Activated CD8-positive, alpha-beta memory T cell treated with anti-CD3 and anti-CD28 coated beads, Interleukin-2, amount 50 U/mL, for 48 hours (primary cell): ENCODE results near the gene DENND1A.
"Not testable (repeated sequence)": the region's sequence is repeated elsewhere in the genome, so short reads cannot be mapped to it uniquely, and the experiment has no call there.

Experiments
- DNase-seq: peaks from one replicate; pipeline ENCODE4 v3.0.0-alpha.2; 2020

DENND1A gene, protein sequence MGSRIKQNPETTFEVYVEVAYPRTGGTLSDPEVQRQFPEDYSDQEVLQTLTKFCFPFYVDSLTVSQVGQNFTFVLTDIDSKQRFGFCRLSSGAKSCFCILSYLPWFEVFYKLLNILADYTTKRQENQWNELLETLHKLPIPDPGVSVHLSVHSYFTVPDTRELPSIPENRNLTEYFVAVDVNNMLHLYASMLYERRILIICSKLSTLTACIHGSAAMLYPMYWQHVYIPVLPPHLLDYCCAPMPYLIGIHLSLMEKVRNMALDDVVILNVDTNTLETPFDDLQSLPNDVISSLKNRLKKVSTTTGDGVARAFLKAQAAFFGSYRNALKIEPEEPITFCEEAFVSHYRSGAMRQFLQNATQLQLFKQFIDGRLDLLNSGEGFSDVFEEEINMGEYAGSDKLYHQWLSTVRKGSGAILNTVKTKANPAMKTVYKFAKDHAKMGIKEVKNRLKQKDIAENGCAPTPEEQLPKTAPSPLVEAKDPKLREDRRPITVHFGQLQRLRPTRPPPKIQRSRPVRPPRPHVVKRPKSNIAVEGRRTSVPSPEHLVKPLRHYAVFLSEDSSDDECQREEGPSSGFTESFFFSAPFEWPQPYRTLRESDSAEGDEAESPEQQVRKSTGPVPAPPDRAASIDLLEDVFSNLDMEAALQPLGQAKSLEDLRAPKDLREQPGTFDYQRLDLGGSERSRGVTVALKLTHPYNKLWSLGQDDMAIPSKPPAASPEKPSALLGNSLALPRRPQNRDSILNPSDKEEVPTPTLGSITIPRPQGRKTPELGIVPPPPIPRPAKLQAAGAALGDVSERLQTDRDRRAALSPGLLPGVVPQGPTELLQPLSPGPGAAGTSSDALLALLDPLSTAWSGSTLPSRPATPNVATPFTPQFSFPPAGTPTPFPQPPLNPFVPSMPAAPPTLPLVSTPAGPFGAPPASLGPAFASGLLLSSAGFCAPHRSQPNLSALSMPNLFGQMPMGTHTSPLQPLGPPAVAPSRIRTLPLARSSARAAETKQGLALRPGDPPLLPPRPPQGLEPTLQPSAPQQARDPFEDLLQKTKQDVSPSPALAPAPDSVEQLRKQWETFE

DNA sequence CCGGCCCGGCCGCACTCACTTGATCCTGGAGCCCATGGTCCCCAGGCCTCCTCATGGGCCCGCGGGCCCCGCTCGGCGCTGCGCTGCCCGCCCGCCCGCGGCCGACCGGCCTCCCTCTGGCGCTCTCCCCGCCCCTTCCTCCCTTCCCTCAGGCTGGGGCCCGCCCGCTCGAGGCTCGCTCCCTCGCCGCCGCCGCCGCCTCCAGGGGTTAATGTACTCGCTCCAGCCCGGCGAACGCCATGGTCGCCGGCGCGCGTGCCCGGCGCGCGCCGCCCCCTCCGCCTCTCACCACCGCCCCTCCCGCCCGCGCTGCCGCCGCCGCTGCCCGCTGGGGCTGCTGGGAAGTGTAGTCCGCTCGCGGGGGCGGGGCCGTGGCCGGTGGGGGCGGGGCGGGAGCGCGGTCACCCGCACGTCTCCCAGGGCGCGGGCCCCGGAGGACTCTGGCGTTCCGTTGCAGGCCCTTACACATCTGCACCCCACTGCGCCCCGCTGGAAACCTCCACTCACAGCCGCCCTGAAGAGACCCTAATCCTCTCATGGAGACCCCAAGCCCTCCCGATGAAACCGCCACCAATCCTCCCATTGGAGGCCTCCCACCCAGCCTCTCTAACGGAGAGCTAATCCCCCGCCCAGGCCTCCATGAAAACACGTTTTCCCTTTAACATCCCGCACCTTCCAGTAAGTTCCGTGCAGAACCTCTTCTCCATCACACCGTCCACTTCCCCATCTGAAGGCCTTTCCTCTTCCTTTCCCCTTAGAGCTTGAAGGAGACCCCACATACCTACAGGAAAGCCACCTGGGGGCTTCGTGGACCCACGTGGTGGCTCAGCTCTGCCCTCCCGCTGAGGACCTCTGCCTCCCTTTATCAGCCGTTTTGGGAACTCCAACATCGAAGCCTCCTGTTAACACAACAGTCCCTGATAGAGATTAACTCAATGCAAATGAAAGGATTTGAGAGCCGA, at the start of gene DENND1A:
DENND1A (minus strand) TSS at position 257 of the 962 bp plus-strand sequence; CDS start at position 36, 221 bp downstream.
- DNase-seq: peak; percentile 95

DNA sequence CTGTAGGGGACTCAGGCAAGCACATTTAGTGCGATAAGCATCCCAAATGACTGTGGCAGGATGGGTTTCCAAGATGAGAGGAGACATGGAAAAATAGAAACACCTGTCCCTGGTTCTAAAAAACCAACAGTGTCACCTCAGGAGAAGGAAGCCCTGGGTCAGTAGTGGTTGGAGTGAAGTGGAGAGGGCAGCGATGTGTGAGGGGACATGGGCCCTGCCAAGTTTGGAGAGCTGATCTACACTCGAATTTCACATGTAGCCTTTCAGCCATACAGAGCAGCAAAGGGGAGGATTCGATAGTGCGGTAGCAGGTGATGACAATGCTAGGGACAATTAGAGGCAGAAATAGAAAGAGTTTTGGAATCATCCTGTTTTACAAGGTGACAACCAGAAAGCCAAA, 49.1 kb upstream of the DENND1A start:
- no peak for DNase-seq

DNA sequence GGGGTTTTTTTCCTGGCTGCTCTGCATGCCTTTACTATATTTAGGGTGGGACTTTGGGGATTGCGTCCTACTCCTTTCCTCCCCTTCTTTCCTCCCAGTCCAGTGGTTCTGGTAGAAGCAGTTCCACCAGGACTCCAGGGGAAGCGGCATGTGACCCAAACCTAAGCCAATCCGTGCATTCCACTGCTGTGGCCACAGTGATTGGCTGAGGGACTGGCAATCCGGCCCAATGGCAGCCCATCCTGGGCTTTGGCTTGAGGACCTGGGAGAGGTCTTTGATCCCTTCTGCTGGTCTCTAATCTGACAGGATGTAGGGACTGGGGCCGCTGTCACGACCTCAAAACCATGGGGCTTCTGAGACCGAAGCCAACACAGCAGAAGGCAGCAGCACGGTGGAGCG, 46.7 kb upstream of the DENND1A start:
- not testable (repeated sequence) for DNase-seq

DNA sequence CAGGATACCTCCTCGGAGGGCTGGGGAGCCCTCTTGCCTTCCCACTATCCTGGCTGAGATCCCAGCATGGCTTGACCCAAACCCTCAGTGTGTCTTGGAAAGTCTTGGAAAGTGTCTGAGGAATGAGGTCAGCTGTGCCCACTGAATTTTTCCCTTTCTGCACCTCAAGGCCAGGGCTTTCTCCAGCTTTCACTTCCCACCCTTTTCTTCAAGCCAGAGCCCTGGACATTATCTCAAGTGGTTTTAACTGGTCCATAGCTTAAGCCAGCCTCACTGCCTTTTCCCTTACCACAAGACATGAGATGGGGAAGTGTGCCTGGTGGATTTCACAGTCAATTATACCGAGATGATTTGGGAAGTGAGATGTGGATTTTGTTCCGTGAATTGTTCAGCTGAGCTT, 45.9 kb upstream of the DENND1A start:
- no peak for DNase-seq

DNA sequence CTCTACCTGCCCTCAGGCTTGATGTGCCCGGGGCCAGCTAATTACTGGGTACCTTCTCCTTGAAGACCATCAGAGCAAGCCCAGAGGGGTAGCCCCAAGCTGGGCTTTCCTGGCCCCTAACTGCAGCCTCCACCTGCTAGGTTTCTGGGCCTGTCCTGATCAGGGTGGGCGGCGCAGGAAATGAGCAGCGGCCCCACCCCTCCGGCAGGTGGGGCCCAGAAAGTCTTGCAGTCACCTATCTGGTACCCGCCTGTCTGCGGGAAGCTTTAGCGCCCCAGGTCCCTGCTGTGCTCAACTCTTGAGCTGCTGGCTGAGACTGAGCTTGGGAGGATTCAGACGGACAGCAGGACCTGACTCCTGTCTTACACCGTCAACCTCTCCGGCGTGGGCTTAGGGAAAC, 44.5 kb upstream of the DENND1A start:
- DNase-seq: no peak

DNA sequence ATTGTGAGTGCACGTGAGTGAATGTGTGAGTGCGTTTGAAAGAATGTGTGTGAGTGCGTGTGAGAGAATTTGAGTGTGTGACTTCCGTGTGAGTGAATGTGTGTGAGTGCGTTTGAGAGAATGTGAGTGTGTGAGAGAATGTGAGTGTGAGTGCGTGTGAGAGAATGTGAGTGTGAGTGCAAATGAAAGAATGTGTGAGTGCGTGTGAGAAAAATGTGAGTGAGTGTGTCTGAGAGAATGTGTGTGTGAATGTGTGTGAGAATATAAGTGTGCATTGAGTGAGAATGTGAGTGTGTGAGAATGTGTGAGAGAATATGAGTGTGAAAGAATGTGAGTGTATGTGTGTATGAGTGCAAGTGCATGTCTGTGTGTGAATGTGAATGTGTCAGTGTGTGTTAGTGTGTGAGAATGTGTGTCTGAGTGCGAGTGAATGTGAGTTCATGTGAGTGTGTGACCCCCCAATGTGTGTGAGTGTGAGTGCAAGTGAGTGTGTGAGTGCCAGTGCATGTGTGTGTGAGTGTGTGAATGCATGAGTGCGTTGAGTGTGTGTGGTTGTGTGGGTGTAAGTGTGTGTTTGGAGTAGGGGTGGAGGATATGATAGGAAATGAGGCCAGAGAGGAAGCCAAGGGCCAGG, 43.8 kb upstream of the DENND1A start:
- DNase-seq: no peak

DNA sequence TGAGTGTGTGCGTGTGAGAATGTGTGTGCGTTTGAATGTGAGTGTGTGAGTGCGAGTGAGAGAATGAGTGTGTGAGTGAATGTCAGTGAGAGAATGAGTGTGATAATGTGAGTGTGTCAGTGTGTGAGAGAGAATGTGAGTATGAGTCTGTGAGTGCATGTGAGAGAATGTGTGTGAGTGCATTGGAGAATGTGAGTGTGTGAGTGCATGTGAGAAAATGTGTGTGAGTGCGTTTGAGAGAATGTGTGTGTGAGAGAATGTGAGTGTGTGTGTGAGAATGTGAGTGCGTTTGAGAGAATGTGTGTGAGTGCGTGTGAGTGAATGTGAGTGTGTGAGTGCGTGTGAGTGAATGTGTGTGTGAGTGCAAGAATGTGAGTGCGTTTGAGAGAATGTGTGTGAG, 42.7 kb upstream of the DENND1A start:
- no peak for DNase-seq

DNA sequence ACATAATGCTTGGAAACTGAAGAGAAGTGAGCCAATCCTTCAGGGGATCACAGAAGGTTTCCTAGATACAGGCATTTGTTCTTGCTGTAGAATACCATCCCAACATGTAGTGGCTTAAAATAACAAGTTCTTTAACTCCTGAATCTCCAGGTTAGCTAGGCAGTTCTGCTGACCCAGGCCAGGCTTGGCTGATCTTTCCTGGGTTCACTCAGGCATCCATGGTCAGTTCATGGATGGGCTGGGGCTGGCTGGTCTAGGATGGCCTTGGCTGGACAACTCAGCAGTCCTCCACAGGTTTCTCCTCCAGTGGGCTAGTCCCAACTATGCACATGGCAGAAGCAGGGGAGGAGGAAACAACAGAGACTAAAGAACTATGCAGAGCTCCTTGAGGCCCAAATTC, 37.4 kb upstream of the DENND1A start:
- DNase-seq: no peak

DNA sequence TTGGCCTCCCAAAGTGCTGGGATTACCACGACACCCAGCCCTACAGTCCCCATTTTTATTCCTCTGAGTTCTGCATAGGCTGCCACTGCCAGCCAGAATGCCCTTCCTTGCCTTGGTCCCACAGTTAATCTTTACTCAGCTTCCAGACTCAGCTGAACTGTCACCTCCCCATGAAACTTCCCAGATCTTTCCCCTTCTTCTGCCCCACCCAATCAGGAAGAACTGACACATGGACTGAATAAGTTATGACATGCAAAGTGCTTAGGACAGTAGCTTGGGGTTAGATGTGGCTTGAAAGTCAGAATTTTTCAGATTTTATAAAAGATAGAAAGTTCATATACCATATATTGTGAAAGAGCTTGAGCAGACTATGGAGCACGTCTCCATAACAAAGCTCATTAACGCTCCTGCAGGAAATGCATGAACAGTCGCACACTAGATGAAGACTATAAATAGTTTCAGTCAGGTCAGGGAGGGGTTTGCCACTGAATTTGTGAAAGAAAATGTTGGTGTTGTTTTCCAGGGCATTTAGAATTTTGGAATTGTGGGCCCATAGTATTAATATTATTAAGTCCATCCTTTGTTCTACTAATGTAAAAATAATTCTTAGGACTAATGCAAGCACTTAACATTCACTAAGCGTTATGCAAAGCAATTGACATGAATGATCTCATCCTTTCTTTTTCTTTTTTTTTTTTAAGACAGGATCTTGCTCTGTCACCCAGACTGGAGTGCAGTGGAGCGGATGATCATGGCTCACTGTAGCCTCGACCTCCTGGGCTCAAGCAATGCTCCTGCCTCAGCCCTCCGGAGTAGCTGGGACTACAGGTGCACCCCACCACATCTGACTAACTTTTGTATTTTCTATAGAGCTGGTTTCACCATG, 36.1 kb upstream of the DENND1A start:
- no peak for DNase-seq

DNA sequence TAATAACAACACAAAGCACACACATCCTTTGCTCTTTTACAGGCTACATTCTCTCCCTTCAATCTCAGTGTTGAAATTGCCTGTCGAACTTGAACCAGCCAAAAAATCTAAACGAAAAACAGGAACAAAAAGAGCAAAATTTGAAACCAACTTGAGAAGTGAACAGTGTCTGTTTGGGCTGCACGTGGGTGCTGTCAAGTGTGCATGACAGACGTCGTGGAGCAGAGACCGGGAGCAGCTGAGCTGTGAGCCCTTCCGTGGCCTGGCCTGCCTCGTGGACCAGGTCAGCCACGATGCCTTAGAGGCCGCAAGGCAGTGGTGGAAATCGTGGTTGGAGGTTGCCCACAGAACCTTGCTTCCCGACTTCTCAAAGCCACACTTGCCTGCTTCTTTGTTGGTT, 34.8 kb upstream of the DENND1A start:
- no peak for DNase-seq

DNA sequence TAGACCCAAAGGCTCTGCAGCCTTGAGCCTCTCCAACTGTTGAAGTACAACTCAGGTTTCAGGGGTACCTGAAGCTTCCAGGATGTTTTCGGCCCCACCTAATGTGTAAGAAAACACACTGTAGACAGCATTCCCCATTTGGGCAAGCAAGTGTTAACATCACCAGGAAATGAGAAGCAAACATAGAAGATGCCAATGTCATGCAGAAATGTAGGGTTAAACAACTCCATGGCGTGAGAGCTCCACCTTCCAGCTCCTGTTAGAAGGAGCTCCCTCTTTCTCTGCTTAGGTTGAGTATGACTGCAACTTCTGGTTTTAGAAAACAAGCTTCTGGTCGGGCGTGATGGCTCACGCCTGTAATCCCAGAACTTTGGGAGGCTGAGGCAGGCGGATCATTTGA, 31.0 kb upstream of the DENND1A start:
- DNase-seq: no peak

DNA sequence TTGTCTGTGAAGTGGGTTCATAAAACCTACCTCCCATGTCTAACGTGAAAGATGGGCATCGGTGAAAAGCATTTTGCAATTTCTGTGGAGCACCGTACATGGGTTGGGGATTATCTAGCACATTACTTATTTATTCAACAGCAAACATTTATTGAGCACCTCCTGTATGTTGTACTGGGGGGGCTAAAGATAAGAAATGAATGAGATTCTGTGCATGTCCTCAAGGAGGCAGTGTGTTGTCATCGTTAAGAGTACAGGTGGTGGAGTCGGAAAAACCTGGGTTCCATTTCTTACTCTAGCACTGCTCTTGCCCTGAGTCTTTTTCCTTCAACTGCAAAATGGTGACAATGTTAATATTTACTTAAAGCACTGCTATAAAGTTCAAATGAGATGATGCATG, 30.4 kb upstream of the DENND1A start:
- no peak for DNase-seq

DNA sequence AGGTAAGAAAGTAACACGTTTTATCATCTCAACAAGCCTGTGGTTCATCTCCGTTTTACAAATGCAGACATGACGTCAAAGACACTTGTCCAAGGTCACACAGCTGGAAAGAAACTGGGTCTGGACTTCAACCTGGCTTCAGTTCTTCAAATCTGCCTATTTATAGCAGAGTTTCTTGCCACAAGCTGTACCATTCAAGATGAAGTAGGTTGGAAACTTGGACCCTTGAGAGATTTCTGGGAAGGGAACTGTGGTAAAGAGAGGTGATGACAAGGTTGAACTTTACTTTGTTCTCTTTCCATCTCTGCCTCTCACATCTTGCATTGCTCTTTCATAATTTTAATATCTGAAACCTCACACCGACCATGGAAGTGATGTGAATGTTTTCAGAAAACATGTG, 29.9 kb upstream of the DENND1A start:
- DNase-seq: no peak

DNA sequence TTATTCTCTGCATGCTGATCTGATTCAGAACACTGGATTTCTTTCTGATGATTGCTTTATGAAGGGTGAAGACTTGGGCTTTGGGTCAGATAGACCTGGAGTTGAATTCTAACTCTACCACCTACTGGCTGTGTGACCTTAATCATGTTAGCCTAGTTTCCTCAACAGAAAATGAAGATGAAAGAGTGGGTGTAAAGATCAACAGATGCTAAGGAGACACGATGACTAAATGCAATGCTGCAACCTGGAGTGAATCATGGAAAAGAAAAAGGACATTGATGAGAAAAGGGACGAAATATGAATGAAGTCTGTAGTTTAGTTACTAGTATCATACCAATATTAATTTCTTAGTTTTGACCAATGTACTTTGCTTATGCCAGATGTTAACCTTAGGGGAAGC, 27.8 kb upstream of the DENND1A start:
- no peak for DNase-seq

DNA sequence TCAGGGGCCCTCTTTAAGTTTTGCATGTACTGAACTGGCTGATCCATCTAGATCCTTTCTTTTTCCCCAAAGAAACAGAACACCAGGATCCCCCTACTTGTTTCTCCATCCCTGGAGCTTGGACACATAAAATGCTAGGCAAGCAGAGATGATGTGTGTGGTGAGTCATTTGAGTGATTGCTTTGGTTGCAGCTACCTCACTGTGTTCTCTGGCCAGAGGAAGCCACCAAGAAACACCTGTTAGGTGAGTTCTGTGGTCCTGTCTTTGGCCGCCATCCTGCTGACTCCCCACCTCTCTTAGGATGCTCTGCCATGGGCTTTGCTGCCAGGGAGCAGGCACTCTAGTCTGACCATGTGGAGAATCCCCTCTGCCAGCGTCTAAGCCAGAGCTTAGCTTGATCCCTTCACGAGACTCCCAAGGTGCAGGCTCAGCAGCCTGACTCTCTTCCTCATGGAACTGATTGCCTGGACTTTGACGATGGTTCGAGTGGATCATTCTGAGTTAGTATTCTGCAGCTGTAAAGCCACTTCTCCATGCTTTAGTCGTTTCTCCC, 27.3 kb upstream of the DENND1A start:
- DNase-seq: no peak

DNA sequence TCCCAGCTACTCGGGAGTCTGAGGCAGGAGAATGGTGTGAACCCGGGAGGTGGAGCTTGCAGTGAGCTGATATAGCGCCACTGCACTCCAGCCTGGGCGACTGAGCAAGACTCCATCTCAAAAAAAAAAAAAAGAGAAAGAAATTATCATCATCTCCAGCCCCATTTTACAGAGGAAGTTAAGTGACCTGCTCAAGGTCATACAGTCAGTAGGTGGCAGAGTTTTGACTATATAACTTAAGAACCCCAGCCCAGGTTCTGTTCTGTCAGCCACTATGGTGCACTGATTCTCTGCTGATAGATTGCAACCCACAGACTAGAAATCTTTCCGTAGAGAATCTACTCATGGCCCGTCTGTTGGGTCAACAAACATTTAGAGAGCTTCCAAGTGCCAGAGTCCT, 25.7 kb upstream of the DENND1A start:
- no peak for DNase-seq

DNA sequence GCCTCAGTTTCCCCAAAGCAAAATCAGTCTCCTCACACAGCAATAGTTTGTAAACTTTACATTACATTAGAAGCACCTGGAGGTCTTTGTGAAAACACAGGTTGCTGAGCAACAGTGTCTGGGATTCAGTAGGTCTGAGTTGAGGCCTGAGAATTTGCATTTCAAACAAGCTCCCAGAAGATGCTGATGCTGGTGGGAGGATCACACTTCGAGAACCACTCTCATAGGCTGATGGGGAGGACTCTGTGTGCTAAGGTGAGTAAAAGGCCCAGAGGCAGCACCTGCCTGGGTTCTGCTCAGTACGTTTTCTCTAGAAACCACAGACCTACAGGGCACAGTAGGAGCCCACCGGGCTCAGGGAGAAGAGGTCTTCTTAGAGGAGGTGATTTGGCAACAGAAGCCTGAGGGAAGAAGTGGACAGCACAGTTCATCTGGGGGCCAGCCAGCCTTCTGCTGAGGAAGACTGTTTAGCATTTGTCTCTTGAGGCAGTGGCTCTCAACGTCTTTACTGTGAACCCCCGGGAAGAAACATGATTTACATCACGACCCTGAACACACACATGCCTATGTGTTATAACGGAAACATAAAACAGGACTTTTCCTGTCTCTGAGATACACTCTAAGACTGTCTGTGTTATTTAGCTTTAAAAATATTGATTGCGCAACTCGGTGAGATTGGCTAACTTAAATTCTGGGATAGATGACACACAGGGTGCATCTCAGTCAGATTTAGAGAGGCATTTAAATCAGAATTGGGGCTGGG, 24.8 kb upstream of the DENND1A start:
- DNase-seq: no peak

DNA sequence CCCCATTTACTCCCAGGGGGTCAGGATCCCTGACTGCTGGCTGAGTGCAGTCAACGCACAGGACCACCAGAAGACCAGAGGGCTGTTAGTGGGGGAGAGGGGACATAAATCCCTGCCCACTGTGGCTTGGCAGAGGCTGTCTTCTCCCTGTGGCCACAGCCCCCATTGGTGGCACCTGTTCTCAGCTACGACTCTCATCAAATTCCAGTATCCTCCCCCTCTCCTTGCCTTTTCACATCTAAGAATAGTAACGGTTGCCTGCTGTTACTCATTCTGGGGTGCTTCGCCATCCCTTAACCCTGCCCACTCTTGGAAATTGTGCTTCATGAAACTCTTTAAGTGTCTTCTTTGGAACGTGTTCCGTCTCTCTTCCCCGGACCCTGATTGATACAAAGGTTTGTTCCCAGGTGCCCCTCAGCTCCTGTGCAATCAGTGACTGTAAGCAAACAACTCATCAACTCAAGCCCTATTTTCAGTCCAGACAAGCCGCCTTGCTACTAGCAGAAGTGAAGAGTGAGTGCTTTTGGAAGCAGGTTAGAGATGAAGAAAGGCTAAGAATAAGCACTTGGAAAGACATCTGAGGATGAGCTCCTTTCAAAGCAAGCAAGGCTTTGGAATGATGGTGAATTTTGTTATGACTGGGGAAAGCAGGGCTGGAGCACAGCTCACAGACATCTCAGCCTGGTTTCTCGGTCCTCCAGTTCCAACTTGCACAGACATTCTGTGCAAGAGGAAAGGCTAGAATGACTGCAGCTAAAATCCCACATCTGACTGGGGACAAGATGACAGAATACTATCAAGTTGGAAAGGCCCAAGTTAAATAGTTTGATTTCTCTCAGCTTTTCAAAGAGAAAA, 22.9 kb upstream of the DENND1A start:
- DNase-seq: no peak

DNA sequence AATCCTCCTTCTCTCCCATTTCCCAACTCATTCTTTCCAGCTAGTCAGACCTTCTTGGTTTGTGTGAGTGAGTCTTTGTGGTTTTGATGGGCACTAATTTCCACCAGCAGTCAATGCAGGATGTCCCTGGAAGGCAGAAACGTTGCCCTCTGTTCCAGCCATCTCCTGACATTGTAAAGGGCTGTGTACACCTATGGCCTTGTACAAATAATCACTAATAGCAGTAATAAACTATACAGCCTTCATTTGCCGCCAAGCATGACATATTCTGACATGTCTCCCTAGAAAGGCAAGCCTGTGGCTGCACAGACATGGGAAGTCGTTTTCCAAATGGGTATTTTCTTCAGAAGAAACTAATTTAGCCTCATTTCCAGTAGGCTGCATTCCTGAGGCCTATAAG, 18.4 kb upstream of the DENND1A start:
- no peak for DNase-seq
